HG02938 (cell line): ENCODE measurements around the gene FNDC3A.
A peak's percentile ranks its signal among the peaks of the same experiment; 100 is the strongest.

Experiments
- ATAC-seq: cut with Tn5 transposase; IDR thresholded peaks from one replicate; pipeline ENCODE4 v1.9.1; 2021; ENCODE audit warnings: mild to moderate bottlenecking, moderate library complexity; ENCODE audit not compliant: unreplicated experiment

FNDC3A gene

GRCh38 chr13:49246850-49247642 is 271.3 kb downstream of the FNDC3A start:
- peak; percentile 36 for ATAC-seq

- ATAC-seq: peak; percentile 90
These were observed 272.2 kb downstream of the FNDC3A start, which contains the start of gene CDADC1 for GRCh38 chr13:49247643-49248621. CDADC1 (plus strand) TSS chr13:49247925; CDS start chr13:49248038, 113 bp downstream.

- peak; percentile 8 for ATAC-seq
These were observed 272.9 kb downstream of the FNDC3A start for GRCh38 chr13:49248622-49249002.

GRCh38 chr13:49251326-49251725 is 275.6 kb downstream of the FNDC3A start:
- no peak for ATAC-seq

GRCh38 chr13:49253310-49253709 is 277.6 kb downstream of the FNDC3A start:
- no peak for ATAC-seq

GRCh38 chr13:49254007-49254406 is 278.3 kb downstream of the FNDC3A start:
- ATAC-seq: no peak

- ATAC-seq: no peak
These were observed 281.1 kb downstream of the FNDC3A start for GRCh38 chr13:49256841-49257240.

GRCh38 chr13:49258089-49258796 is 282.5 kb downstream of the FNDC3A start:
- no peak for ATAC-seq
